ENCODE measurements around the gene SLC2A9.

Gene SLC2A9

DNA sequence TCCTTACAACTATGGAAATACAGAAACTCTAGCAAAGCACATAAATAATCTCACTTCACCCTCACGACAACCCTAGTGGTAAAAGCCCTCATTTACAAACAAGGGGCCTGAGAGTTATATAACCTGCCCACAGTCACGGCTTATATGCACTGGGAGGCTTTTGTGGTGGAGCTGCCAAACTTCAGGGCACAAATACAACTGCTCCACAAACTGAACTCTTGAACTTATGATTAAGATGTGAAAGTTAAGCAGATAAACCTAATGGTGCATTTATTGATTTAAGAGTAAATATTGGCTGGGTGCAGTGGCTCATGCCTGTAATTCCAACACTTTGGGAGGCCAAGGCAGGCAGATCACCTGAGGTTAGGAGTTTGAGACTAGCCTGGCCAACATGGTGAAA lies 19.0 kb downstream of the SLC2A9 start:
- no peak for DNase-seq
- H3K4me3 ChIP-seq (ENCODE audit: low read depth, low read length): no peak overlapping the region
- H3K27me3 ChIP-seq: no peaks in the 10 kb centered on the region
- peaks cover 13% of the 10 kb centered on the region for H3K4me1 ChIP-seq
- TF ChIP-seq, protein P1, sequence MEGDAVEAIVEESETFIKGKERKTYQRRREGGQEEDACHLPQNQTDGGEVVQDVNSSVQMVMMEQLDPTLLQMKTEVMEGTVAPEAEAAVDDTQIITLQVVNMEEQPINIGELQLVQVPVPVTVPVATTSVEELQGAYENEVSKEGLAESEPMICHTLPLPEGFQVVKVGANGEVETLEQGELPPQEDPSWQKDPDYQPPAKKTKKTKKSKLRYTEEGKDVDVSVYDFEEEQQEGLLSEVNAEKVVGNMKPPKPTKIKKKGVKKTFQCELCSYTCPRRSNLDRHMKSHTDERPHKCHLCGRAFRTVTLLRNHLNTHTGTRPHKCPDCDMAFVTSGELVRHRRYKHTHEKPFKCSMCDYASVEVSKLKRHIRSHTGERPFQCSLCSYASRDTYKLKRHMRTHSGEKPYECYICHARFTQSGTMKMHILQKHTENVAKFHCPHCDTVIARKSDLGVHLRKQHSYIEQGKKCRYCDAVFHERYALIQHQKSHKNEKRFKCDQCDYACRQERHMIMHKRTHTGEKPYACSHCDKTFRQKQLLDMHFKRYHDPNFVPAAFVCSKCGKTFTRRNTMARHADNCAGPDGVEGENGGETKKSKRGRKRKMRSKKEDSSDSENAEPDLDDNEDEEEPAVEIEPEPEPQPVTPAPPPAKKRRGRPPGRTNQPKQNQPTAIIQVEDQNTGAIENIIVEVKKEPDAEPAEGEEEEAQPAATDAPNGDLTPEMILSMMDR (IDR thresholded peaks at IDR 0.05; ENCODE audit: low read depth, low read length): no peak
- H3K36me3 ChIP-seq: no peaks in the 10 kb centered on the region
- no peaks in the 10 kb centered on the region for H3K9me3 ChIP-seq

DNA sequence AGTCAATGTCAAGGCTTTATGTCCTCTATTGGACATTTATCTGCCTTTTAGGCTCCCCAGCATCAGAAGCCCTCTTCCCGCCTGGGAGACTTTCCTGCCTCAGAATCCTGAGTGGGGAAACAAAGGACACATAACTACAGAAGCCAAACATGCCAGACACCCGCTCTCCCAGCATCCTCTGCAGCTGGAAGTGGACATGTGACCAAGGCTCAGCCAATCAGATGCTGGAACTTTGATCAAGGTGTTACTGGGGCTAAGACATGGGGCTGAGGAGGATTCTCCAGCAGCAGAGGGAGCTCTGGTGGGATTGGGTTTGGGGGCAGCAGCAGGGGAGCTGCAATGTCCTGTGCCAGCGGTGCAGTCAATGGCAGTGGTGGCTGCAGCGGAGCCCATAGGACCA lies 19.5 kb downstream of the SLC2A9 start:
- H3K9me3 ChIP-seq: no peaks in the 10 kb centered on the region
- TF ChIP-seq, protein P1 (IDR thresholded peaks at IDR 0.05; ENCODE audit: low read depth, low read length): no peak
- no peak for DNase-seq
- H3K4me1 ChIP-seq: peaks cover 8% of the 10 kb centered on the region
- no peaks in the 10 kb centered on the region for H3K36me3 ChIP-seq
- H3K27me3 ChIP-seq: no peaks in the 10 kb centered on the region
- H3K4me3 ChIP-seq (ENCODE audit: low read depth, low read length): no peak overlapping the region

DNA sequence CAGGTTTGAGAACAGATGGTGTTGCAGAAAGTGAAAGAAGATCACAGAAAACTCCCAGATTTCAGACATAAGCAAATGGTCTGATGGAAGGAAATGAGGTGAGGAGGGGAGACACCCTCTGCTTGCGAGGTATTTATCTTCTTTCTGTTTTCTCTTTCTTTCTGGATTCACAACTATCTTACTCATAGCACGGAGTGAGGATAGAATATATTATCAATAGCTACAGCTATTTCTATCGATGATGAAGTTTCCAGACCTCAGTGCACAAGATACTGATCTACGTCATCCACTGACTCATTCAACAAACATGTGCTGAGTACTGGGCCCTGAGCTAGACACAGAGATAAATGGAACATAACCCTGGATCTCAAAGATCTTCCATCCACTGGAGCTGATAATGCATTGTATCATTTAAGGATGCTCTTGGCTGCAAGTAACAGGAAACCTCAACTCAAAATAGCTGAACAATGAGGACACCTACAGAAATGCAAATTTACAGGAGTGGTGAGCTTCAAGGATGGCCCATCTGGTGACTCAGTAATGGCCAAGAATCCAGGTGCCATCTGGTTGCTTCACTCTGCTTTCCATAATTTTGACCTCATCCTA lies 21.2 kb downstream of the SLC2A9 start:
- no peaks in the 10 kb centered on the region for H3K4me1 ChIP-seq
- H3K36me3 ChIP-seq: no peaks in the 10 kb centered on the region
- TF ChIP-seq, protein P1 (IDR thresholded peaks at IDR 0.05; ENCODE audit: low read depth, low read length): no peak
- no peak for DNase-seq
- H3K27me3 ChIP-seq: no peaks in the 10 kb centered on the region
- no peak overlapping the region for H3K4me3 ChIP-seq (ENCODE audit: low read depth, low read length)
- H3K9me3 ChIP-seq: no peaks in the 10 kb centered on the region

DNA sequence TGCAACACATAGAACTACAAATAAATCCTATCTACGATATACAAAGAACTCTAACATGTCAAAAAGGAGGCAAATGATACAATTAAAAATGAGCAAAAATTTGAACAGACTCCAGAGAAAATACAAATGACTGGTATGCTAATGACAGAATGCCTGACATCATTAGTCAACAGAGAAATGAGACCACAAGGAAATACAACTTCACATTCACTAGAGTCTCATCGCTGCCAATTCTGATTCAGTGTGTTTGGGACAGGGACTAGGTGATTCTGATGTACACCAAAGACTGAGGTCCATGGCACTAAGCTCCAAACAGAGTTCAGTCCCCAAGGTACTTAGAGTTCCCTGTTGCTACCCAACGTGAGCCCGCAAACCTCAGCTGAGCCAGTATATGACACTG lies 23.4 kb downstream of the SLC2A9 start:
- Histone ChIP-seq H3K27me3 (no peaks in the 10 kb centered on the region), H3K4me3 (ENCODE audit: low read depth, low read length) (no peak overlapping the region), H3K36me3 (no peaks in the 10 kb centered on the region), H3K9me3 (no peaks in the 10 kb centered on the region), H3K4me1 (no peaks in the 10 kb centered on the region)
- DNase-seq: no peak
- TF ChIP-seq, protein P1 (IDR thresholded peaks at IDR 0.05; ENCODE audit: low read depth, low read length): no peak

DNA sequence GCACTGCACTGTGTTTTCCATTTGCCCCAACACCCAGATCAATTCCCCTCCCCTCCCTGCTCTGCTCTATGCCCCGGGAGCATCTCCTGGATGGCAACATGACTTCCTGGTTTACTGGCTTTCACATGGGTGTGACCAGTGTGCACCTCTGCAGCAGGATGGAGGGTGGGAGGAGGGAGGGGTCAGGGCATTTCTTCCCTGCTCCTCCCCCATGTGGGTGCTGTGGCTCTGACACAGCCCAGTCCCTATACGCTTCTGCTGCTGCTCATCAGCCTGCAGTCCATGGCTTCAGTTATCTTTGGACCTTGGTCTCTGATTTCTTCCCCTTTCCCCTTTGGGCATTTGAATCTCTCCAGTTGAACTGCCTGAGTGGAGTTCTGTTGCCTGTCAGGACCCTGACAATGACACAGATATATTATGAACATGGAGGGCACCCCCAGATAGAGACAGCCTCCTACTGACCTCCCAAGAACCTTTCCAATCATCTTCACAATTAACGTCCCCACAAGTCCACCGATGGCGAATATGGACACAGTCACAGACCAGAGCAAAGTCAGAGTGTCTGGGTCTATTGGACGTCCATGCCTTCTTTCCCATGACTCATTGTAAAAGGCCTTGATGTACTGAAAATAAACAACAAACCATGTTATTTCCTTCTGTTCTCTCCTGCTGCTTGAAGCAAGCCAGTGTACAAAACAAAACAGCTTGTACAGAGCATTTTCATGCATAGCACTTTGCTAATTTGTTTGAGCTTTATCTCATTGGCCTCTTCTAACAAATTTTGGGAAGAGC lies 24.8 kb downstream of the SLC2A9 start:
- TF ChIP-seq, protein P1 (IDR thresholded peaks at IDR 0.05; ENCODE audit: low read depth, low read length): no peak
- Histone ChIP-seq H3K4me3 (ENCODE audit: low read depth, low read length) (no peak overlapping the region), H3K9me3 (no peaks in the 10 kb centered on the region), H3K4me1 (no peaks in the 10 kb centered on the region), H3K27me3 (no peaks in the 10 kb centered on the region), H3K36me3 (no peaks in the 10 kb centered on the region)
- DNase-seq: no peak

DNA sequence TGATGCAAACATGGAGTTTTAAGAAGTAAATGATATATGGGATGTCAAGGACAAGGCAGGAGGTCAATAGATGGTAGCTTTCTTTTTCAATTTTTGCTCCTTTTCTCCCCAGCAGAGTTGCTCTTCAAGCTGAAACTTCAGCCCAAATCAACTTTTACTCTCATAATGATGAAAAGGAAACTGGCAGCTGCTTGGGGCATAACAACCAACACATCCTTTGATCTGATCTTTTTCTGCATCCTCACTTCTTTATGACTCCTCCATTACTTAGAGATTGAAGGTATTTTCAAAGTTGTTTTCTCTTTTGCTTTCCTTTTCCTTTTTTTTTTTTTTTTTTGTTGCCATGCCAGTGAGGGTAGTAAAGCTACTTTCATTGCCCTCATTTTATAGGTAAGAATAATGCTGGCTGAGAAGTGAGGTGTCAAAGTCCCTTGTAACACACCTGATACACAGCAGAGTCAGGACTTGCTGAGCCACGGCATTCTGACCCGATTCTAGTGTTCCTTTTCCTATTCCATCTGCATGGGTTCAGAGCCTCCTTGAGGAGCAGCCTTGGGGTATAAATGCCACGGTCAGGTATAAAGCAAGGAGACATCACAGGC lies 26.9 kb downstream of the SLC2A9 start:
- no peak for DNase-seq
- TF ChIP-seq, protein P1 (IDR thresholded peaks at IDR 0.05; ENCODE audit: low read depth, low read length): no peak
- Histone ChIP-seq H3K4me1 (no peaks in the 10 kb centered on the region), H3K36me3 (no peaks in the 10 kb centered on the region), H3K4me3 (ENCODE audit: low read depth, low read length) (no peak overlapping the region), H3K27me3 (no peaks in the 10 kb centered on the region), H3K9me3 (no peaks in the 10 kb centered on the region)

Data from BE2C (cell line).